NCI-H1930 (cell line): ENCODE results near the gene SLC2A1.

Experiments used
- DNase-seq, 2 experiments: peaks; one replicate each; lab custom pipeline; 2025; lab: John Stamatoyannopoulos, UW

SLC2A1 gene

DNA sequence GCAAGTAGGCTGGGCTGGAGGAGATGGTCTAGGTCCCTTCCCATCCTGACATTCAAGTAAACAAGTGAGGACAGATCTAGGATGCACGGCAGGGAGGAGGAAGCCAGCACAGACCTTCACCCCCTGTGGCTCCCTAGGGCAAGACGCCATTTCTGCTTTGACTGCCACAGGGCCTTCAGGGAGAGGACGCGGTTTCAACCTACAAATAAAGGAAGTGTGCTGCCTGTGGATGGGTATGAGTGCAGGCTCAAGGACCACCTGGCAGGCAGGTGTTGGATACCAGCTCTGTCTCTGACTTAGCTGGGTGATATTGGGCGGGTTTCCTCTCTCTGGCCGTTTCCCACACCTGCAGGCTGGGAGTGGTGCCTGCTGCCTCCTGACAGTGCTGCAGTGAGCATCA lies 16.2 kb downstream of the SLC2A1 start:
- DNase-seq, result no peak

- DNase-seq, result no peak
Observed at GRCh38 chr1:42941640-42942330, 16.9 kb downstream of the SLC2A1 start.

DNA sequence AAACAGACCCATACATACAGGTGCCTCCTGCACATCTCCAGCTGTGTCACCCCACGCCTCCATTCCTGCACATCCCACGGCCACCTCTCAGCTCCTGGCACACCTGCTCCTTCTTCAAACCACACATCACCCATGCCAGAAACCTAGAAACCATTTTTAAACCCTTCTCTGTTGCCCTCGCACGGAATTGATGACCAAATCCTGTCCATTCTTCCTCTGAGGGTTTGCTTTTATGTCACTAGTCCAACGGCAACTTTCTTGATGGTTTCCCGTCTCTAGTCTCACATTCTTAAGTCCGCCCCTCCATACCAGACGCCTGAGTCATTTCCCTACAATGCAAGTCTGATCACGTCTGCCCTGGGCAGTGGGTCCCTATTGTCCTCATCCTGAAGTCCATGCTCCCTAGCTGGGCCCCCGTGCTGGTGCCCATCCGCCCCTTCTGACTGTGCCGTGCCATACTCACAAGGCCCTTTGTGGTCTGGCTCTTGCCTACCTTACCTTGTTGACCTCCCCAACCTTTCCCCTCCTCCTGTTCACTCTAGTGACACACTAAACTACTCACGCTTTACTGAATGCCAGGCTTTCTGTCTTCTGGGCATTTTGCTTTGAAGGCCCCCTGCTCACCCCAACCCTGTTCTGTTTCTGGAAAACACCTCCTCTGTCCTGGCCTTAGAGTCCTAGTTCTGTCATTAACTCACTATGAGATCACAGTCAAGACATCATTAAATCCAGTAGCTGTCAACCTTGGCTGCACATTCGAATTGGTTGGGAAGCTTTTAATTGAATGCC lies 17.6 kb downstream of the SLC2A1 start:
- no peak for DNase-seq

- DNase-seq, result no peak
Observed at GRCh38 chr1:42938645-42939615, 19.7 kb downstream of the SLC2A1 start.

GRCh38 chr1:42937836-42938644 lies 20.6 kb downstream of the SLC2A1 start:
- no peak for DNase-seq

DNA sequence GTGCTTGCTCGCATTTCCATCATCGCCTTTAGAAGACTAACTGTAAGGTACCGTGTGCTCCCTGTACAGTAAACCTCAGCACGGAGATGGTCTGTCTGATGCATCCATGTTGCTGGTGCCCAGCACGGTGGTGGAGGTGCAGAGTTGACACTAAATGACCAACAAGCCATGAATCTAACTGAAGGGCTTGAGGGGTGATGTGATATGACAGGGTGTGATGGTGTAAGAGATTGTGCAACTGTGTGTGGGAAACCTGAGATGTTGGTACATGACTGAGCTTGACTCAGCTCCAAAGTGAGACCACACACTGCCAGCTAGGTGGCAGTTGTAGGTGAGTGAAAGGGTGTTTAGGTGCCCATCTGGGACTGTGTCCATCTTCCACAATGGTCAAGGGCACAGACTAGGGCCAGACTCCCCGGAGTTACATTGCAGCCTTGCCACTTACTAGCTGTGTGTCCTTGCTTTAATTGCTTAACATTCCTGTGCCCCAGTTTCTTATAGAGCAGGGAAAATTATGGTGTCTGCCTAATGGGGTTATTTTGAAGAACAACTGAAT lies 21.4 kb downstream of the SLC2A1 start:
- DNase-seq, result no peak

GRCh38 chr1:42936309-42937078 lies 22.2 kb downstream of the SLC2A1 start:
- no peak for DNase-seq

GRCh38 chr1:42935971-42936308 lies 22.7 kb downstream of the SLC2A1 start:
- no peak for DNase-seq

- DNase-seq, result no peak
Observed at GRCh38 chr1:42935313-42935895, 23.3 kb downstream of the SLC2A1 start.

DNA sequence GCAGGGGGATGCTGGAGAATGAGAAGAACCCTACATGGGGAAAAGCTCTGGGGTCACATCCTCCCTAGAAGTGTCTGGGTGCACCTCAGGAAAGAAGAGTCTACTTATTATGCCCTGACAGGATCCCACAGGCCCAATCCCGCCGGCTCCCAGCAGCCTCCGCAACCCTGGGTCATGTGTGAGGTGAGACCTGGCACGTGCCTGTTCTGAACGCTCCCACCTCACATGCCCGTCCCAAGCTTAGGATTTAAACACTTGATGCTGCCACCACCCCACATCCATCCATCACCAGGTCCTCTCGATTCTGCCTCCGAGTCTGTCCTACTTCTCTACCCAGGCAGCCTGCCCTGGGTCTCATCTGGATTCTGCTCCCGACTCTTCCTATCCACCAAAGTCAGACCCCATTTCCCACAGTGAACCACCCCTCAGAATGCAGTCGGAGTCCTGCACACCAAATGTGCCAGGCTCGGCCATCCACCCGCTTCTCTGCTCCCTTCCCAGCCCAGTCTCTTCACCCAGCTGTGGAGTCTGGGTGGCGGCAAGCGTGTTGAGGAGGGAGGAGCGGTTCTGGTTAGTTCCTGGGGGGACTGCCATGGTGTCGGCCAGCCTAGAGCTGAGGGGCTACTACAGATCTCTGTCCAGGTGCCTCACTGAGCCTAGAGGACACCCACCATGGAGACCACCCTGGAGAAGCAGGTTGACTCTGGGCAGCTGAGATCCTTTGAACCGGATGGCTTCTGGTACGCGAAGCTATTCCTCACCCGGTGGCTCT lies 23.9 kb downstream of the SLC2A1 start:
- DNase-seq, result no peak

GRCh38 chr1:42933610-42934491 lies 24.8 kb downstream of the SLC2A1 start:
- DNase-seq, result no peak

DNA sequence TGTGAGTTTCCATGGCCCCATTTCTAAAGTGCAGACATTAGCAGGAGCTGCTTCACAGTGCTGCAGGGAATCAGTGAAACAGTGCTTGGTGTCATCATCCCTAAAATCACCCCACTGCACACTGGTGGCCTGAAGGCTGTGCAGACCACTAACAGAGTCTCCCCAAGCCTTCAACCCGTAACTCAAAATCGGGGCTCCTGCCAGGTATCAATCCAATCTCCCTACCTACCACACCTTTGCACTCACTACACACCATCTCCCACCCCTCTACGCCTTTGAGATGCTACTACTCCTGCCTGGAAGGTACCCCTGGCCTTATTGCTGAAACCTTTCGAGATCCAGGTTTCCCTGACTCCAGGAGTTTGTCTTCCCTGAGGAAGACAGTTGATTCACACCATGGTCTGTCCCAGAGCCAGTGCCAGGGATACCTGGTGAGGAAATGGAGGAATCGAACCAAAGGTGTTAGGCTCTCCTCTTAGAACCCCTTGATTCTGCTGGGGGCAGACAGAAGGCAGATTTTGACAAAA lies 25.5 kb downstream of the SLC2A1 start:
- no peak for DNase-seq

GRCh38 chr1:42932442-42932941 lies 26.2 kb downstream of the SLC2A1 start:
- no peak for DNase-seq

DNA sequence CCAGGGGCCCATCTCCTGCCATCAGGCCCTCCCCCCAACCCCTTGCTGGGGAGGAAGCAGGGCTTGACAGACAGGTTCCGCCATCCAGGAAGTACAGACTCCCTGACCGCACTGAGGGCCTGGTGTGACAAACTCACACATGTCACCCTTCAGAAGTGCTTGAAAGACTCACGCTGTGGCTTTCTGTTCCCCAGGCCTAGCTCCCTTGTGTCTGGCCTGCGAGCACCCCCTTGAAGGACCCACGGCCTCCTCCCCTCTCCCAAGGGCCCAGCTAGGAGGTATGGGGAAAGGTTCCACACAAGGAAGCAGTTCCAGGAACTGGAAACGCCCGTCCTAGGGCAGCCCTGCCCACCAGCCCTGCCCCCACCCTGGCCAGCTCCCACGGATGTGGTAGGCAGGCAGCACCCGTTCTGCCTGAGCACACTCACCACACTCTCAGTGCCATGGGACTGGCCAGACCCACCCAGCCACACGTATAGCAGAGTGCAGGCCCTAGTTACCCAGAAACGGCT lies 26.7 kb downstream of the SLC2A1 start:
- no peak for DNase-seq

- no peak for DNase-seq
Observed at GRCh38 chr1:42931108-42931539, 27.5 kb downstream of the SLC2A1 start.

DNA sequence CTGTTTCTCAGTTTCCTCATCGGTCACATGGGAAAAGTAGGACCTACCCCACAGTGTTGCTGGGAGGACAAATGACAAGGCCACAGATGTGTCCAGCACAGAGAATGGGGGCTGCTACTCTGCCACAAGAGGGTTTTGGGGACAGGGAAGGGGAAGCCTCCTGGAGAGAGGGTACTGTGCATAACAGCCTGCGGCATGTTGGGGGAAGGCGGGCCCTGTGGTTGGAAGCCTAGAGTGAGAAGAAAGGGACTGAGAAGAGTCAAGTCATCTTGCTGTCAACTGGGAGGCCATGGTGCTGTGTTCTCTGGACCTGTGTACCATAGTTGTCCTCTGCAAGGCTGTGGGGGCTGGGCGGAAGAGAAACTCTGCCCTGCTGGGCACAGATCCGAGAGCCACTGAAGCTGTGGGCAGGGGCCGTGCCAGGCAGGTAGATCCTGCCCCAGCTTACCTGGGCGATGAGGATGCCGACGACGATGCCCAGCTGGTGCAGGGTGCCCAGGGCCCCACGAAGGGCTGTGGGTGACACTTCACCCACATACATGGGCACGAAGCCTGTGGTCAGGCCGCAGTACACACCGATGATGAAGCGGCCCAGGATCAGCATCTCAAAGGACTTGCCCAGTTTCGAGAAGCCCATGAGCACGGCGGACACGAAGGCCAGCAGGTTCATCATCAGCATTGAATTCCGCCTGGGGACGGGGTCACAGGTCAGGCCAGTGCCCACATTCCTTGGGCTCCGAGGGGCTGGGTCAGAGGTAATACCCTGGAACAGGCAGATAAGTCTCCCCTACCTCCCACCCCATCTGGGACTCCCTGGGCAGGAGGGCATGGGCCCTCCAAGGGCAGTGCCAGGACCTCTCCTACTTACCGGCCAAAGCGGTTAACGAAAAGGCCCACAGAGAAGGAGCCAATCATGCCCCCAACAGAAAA lies 28.2 kb downstream of the SLC2A1 start:
- DNase-seq, result no peak
